Activated CD4-positive, alpha-beta memory T cell treated with anti-CD3 and anti-CD28 coated beads, Interleukin-2, amount 10 ng/mL, durations not matched to agents 7 days and 5 days (primary cell): Measurements from ENCODE around the gene PRKAG3. TPM values are rescaled to one million over a fixed set of nuclear protein-coding genes. Genes with fewer than 3 reads are reported as not detected.

ENCODE experiments used
- CTCF ChIA-PET: fragments of 350-600 bp; sonication (Branson Sonifier 250); formaldehyde crosslinking; loops from one replicate; lab custom pipeline; 2021; ENCODE audit warnings: antibody characterized with exemption, inconsistent platforms; lab: Charles Lee
- POLR2A ChIA-PET: fragments of 350-600 bp; sonication (Branson Sonifier 250); formaldehyde crosslinking; loops from one replicate; lab custom pipeline; 2021; ENCODE audit warnings: antibody characterized with exemption; lab: Charles Lee
- DNase-seq: peaks from one replicate; pipeline ENCODE4 v3.0.0-alpha.2; 2020
- H3K27ac Mint-ChIP-seq: one replicate; pipeline ENCODE4 v1.8.0; 2021; ENCODE audit warnings: mild to moderate bottlenecking, mixed read lengths
- H3K27me3 Mint-ChIP-seq: one replicate; pipeline ENCODE4 v1.8.0; 2021; ENCODE audit warnings: mixed read lengths
- H3K36me3 Mint-ChIP-seq: one replicate; pipeline ENCODE4 v1.8.0; 2021; ENCODE audit warnings: low read depth, mixed read lengths
- H3K4me1 Mint-ChIP-seq: one replicate; pipeline ENCODE4 v1.8.0; 2021; ENCODE audit warnings: mixed read lengths
- H3K4me3 Mint-ChIP-seq: one replicate; pipeline ENCODE4 v1.8.0; 2021; ENCODE audit warnings: mild to moderate bottlenecking, mixed read lengths
- H3K9me3 Mint-ChIP-seq: one replicate; pipeline ENCODE4 v1.8.0; 2021; ENCODE audit warnings: mixed read lengths
- total RNA-seq, 2 experiments: library from RNA; stranded (reverse); gene quantifications; one replicate each; pipeline ENCODE4 v1.2.3, GENCODE V29; 2021

PRKAG3 gene
- total RNA-seq, 2 experiments from 2014 or later = not detected

- DNase-seq = no peak
- H3K4me3 Mint-ChIP-seq = no peak overlapping the region
- H3K4me1 Mint-ChIP-seq = no peaks in the 10 kb centered on the region
- H3K9me3 Mint-ChIP-seq = no peaks in the 10 kb centered on the region
- no peak overlapping the region for H3K27ac Mint-ChIP-seq
- no peaks in the 10 kb centered on the region for H3K36me3 Mint-ChIP-seq
- POLR2A ChIA-PET = interaction anchor here (0.6 kb wide), 1 partner anchor 22 kb away, joined by 4 read pairs; no protein-coding TSS in a partner anchor
- CTCF ChIA-PET = interaction anchor here (0.5 kb wide), 1 partner anchor 65 kb away, joined by 4 read pairs; no protein-coding TSS in a partner anchor
- peaks cover 24% of the 10 kb centered on the region for H3K27me3 Mint-ChIP-seq
These were observed 478 bp upstream of the PRKAG3 start for GRCh38 chr2:218832081-218832480.

- CTCF ChIA-PET = interaction anchor here (1.2 kb wide), 1 partner anchor 67 kb away, joined by 4 read pairs; no protein-coding TSS in a partner anchor
These were observed 887 bp downstream of the PRKAG3 start for GRCh38 chr2:218830526-218831306.

GRCh38 chr2:218829868-218830451, 1.6 kb downstream of the PRKAG3 start:
- DNase-seq = no peak
- Mint-ChIP-seq H3K36me3 (no peaks in the 10 kb centered on the region), H3K9me3 (no peaks in the 10 kb centered on the region), H3K4me3 (no peak overlapping the region), H3K4me1 (no peaks in the 10 kb centered on the region), H3K27ac (no peak overlapping the region), H3K27me3 (peaks cover 20% of the 10 kb centered on the region)
- CTCF ChIA-PET = interaction anchor here (0.7 to 1.2 kb wide), 2 partner anchors 68 to 216 kb away, joined by 3 to 4 read pairs; no protein-coding TSS in a partner anchor
- POLR2A ChIA-PET = interaction anchor here (1.2 kb wide), 1 partner anchor 13 kb away, joined by 3 read pairs; no protein-coding TSS in a partner anchor

More at GRCh38 chr2:218830526-218831306, 887 bp downstream of the PRKAG3 start:
- peaks cover 21% of the 10 kb centered on the region for H3K27me3 Mint-ChIP-seq
- H3K27ac Mint-ChIP-seq = no peak overlapping the region
- no peaks in the 10 kb centered on the region for H3K9me3 Mint-ChIP-seq
- H3K4me1 Mint-ChIP-seq = no peaks in the 10 kb centered on the region
- no peaks in the 10 kb centered on the region for H3K36me3 Mint-ChIP-seq
- no peak for DNase-seq
- POLR2A ChIA-PET = no interaction called here
- no peak overlapping the region for H3K4me3 Mint-ChIP-seq

- no peak overlapping the region for H3K4me3 Mint-ChIP-seq
- ChIA-PET CTCF (no interaction called here), POLR2A (no interaction called here)
- DNase-seq = no peak
- no peaks in the 10 kb centered on the region for H3K36me3 Mint-ChIP-seq
- peaks cover 14% of the 10 kb centered on the region for H3K27me3 Mint-ChIP-seq
- no peaks in the 10 kb centered on the region for H3K9me3 Mint-ChIP-seq
- H3K4me1 Mint-ChIP-seq = no peaks in the 10 kb centered on the region
- no peak overlapping the region for H3K27ac Mint-ChIP-seq
These were observed 3.2 kb downstream of the PRKAG3 start for GRCh38 chr2:218828477-218828778.

GRCh38 chr2:218827701-218828476, 3.7 kb downstream of the PRKAG3 start:
- no peaks in the 10 kb centered on the region for H3K4me1 Mint-ChIP-seq
- H3K9me3 Mint-ChIP-seq = no peaks in the 10 kb centered on the region
- peaks cover 10% of the 10 kb centered on the region for H3K27me3 Mint-ChIP-seq
- DNase-seq = no peak
- H3K27ac Mint-ChIP-seq = no peak overlapping the region
- no peak overlapping the region for H3K4me3 Mint-ChIP-seq
- ChIA-PET POLR2A (no interaction called here), CTCF (no interaction called here)
- H3K36me3 Mint-ChIP-seq = no peaks in the 10 kb centered on the region

- Mint-ChIP-seq H3K27ac (no peak overlapping the region), H3K4me1 (no peaks in the 10 kb centered on the region), H3K9me3 (no peaks in the 10 kb centered on the region), H3K36me3 (no peaks in the 10 kb centered on the region), H3K27me3 (peaks cover 3% of the 10 kb centered on the region), H3K4me3 (no peak overlapping the region)
- ChIA-PET CTCF (no interaction called here), POLR2A (no interaction called here)
- DNase-seq = no peak
These were observed 4.8 kb downstream of the PRKAG3 start for GRCh38 chr2:218826791-218827190.

GRCh38 chr2:218824004-218824403, 7.6 kb downstream of the PRKAG3 start:
- Mint-ChIP-seq H3K4me3 (no peak overlapping the region), H3K27me3 (peaks cover 8% of the 10 kb centered on the region), H3K4me1 (no peaks in the 10 kb centered on the region), H3K9me3 (no peaks in the 10 kb centered on the region), H3K27ac (no peak overlapping the region), H3K36me3 (no peaks in the 10 kb centered on the region)
- DNase-seq = no peak
- POLR2A ChIA-PET = no interaction called here
- CTCF ChIA-PET = no interaction called here

- Mint-ChIP-seq H3K36me3 (no peaks in the 10 kb centered on the region), H3K9me3 (no peaks in the 10 kb centered on the region), H3K4me3 (no peak overlapping the region), H3K27ac (no peak overlapping the region), H3K27me3 (peaks cover 11% of the 10 kb centered on the region), H3K4me1 (no peaks in the 10 kb centered on the region)
- ChIA-PET POLR2A (no interaction called here), CTCF (no interaction called here)
- no peak for DNase-seq
These were observed 8.3 kb downstream of the PRKAG3 start for GRCh38 chr2:218823196-218823855.

GRCh38 chr2:218822622-218823021, 9.0 kb downstream of the PRKAG3 start:
- CTCF ChIA-PET = no interaction called here
- Mint-ChIP-seq H3K27me3 (peaks cover 15% of the 10 kb centered on the region), H3K4me1 (no peaks in the 10 kb centered on the region), H3K36me3 (no peaks in the 10 kb centered on the region), H3K9me3 (no peaks in the 10 kb centered on the region), H3K27ac (no peak overlapping the region), H3K4me3 (no peak overlapping the region)
- POLR2A ChIA-PET = no interaction called here
- no peak for DNase-seq

- Mint-ChIP-seq H3K27me3 (peaks cover 20% of the 10 kb centered on the region), H3K27ac (no peak overlapping the region), H3K9me3 (no peaks in the 10 kb centered on the region), H3K36me3 (no peaks in the 10 kb centered on the region), H3K4me1 (no peaks in the 10 kb centered on the region), H3K4me3 (no peak overlapping the region)
- CTCF ChIA-PET = no interaction called here
- DNase-seq = no peak
- POLR2A ChIA-PET = no interaction called here
These were observed 9.9 kb downstream of the PRKAG3 start for GRCh38 chr2:218821605-218822211.

GRCh38 chr2:218820746-218821369, 10.7 kb downstream of the PRKAG3 start:
- no peaks in the 10 kb centered on the region for H3K36me3 Mint-ChIP-seq
- peaks cover 25% of the 10 kb centered on the region for H3K27me3 Mint-ChIP-seq
- ChIA-PET CTCF (no interaction called here), POLR2A (no interaction called here)
- H3K9me3 Mint-ChIP-seq = no peaks in the 10 kb centered on the region
- DNase-seq = no peak
- H3K4me3 Mint-ChIP-seq = no peak overlapping the region
- no peaks in the 10 kb centered on the region for H3K4me1 Mint-ChIP-seq
- no peak overlapping the region for H3K27ac Mint-ChIP-seq

- H3K4me3 Mint-ChIP-seq = no peak overlapping the region
- H3K4me1 Mint-ChIP-seq = no peaks in the 10 kb centered on the region
- H3K27ac Mint-ChIP-seq = no peak overlapping the region
- POLR2A ChIA-PET = no interaction called here
- no peaks in the 10 kb centered on the region for H3K9me3 Mint-ChIP-seq
- DNase-seq = no peak
- H3K36me3 Mint-ChIP-seq = no peaks in the 10 kb centered on the region
- peaks cover 25% of the 10 kb centered on the region for H3K27me3 Mint-ChIP-seq
- CTCF ChIA-PET = no interaction called here
These were observed 12.5 kb downstream of the PRKAG3 start for GRCh38 chr2:218819093-218819492.
